ENCODE results near the gene PNPLA1.

DNA sequence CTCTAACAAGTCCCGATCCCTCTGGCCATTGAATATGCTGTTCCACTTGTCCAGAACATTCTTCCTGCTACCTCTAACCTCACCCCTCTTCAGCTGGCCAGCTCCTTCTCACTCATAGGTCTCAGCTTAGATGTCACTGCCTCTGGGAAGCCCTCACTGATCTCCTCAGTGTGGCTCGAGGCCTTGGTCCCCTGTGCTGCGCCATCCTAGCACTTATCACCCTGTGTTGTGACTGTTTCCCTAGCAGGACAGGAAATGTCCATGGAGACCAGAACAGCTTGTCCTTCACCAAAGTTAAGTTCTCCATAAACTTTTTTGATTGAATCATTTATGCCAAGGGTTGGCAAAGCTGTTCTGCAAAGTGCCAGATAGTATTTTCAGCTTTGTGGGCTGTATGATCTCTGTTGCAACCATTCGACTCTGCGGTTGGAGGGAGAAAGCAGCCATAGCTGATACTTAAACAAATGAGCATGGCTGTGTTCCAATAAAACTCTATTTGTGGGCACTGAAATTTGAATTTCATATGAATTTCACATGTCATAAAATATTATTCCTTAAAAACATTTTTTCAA lies 73.3 kb downstream of the PNPLA1 start:
- TF ChIP-seq, protein P1, sequence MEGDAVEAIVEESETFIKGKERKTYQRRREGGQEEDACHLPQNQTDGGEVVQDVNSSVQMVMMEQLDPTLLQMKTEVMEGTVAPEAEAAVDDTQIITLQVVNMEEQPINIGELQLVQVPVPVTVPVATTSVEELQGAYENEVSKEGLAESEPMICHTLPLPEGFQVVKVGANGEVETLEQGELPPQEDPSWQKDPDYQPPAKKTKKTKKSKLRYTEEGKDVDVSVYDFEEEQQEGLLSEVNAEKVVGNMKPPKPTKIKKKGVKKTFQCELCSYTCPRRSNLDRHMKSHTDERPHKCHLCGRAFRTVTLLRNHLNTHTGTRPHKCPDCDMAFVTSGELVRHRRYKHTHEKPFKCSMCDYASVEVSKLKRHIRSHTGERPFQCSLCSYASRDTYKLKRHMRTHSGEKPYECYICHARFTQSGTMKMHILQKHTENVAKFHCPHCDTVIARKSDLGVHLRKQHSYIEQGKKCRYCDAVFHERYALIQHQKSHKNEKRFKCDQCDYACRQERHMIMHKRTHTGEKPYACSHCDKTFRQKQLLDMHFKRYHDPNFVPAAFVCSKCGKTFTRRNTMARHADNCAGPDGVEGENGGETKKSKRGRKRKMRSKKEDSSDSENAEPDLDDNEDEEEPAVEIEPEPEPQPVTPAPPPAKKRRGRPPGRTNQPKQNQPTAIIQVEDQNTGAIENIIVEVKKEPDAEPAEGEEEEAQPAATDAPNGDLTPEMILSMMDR (IDR thresholded peaks at IDR 0.05 in 2 of 3, conservative IDR thresholded peaks at IDR 0.05 in 1 of 3; ENCODE audit: borderline replicate concordance in 1 of 3, insufficient read depth in 1 of 3, low read depth in 2 of 3, low read length in 2 of 3) = no peak
- TF ChIP-seq POLR2AphosphoS5 (IDR thresholded peaks at IDR 0.05; ENCODE audit: low read depth, low read length) (no peak), MAX (IDR thresholded peaks at IDR 0.05) (no peak), POLR2A (IDR thresholded peaks at IDR 0.05; ENCODE audit: borderline replicate concordance, extremely low read depth, insufficient read depth, insufficient read length) (no peak), CBX3 (IDR thresholded peaks at IDR 0.05; ENCODE audit: low read depth) (no peak), EZH2phosphoT487 (IDR thresholded peaks at IDR 0.05; ENCODE audit: borderline replicate concordance) (no peak), SP1 (IDR thresholded peaks at IDR 0.05; ENCODE audit: low read depth) (no peak), YY1 (IDR thresholded peaks at IDR 0.05; ENCODE audit: extremely low read depth, insufficient replicate concordance, low read depth, low read length) (no peak), EZH2 (IDR thresholded peaks at IDR 0.05) (no peak), ZBTB33 (IDR thresholded peaks at IDR 0.05; ENCODE audit: extremely low read depth, insufficient replicate concordance, low read length) (no peak), RAD21 (IDR thresholded peaks at IDR 0.05; ENCODE audit: low read depth) (no peak)

Data from HCT116 (cell line).